Skeletal muscle tissue (tissue), 4 donors: ENCODE measurements around the gene RPS6KL1. TPM values are rescaled to one million over a fixed set of nuclear protein-coding genes. Genes with fewer than 3 reads are reported as not detected.

Experiments used
- H3K27ac ChIP-seq: one replicate; pipeline ENCODE4 v1.7.0; 2013; ENCODE audit warnings: mild to moderate bottlenecking, low read depth, low read length, inconsistent platforms
- H3K27me3 ChIP-seq, 3 donors: one replicate each; pipeline ENCODE4 v1.7.0; 2013; ENCODE audit warnings: low read length in 3 of 3; ENCODE audit not compliant: control insufficient read depth in 3 of 3, insufficient read depth in 3 of 3
- H3K36me3 ChIP-seq, 3 donors: one replicate each; pipeline ENCODE4 v1.7.0; 2013; ENCODE audit warnings: low read length in 3 of 3; ENCODE audit not compliant: control insufficient read depth in 3 of 3, insufficient read depth in 3 of 3
- H3K4me1 ChIP-seq, 3 donors: one replicate each; pipeline ENCODE4 v1.7.0; 2013; ENCODE audit warnings: low read length in 3 of 3, mild to moderate bottlenecking in 3 of 3; ENCODE audit not compliant: control insufficient read depth in 3 of 3, insufficient read depth in 3 of 3
- H3K4me3 ChIP-seq, 3 donors: one replicate each; pipeline ENCODE4 v1.7.0; 2013; ENCODE audit warnings: low read length in 3 of 3
- H3K9ac ChIP-seq, 3 donors: one replicate each; pipeline ENCODE4 v1.7.0; 2013; ENCODE audit warnings: low read length in 3 of 3, mild to moderate bottlenecking in 3 of 3, moderate library complexity in 2 of 3, low read depth in 1 of 3
- H3K9me3 ChIP-seq, 3 donors: one replicate each; pipeline ENCODE4 v1.7.0; 2013; ENCODE audit warnings: low read length in 3 of 3; ENCODE audit not compliant: control insufficient read depth in 3 of 3
- total RNA-seq: library from RNA; depleted of rRNA; stranded (reverse); fragments of >200 nt; gene quantifications from one replicate; pipeline ENCODE4 v1.2.3, GENCODE V29; 2014
- donor health status: Osteomylitis.

The RPS6KL1 gene
- total RNA-seq: 3.1 TPM

DNA sequence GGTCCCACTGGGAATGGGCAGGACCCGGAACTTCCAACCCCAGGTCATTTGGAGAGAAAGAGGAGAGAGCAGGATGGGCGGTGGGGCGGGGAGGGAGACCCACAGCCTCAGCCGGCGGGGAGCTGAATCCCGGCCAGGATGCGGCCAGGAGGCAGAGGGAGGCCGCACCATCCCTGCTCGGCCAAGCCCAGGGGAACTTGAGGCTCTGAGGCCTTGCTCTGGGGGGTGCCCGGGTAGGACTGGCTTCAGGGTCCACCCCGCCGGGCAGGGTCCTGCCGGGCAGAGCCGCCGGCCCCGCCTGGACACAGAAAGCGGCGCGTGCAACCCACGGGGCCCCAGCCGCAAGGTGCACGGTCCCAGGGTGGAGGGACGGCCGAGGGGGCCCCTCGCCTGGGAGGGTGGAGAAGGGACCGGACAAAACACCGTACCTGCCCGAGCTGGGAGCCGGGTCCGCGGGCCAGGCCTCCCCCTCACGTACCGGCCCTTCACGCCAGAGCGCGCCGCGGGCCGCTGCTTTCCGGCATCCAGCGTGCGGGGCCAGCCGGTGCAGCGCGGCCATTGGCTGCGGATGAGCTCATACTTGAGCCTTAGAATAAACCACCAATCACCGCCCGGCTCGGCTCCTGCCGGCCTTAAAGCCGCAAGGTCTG, at the start of gene RPS6KL1:
TSS of gene RPS6KL1 (minus strand) at position 509 of the 650 bp plus-strand sequence. CDS start 1,719 bp downstream, outside the sequence.
- Histone ChIP-seq H3K9me3 (no peaks in the 10 kb centered on the region), H3K27ac (peak within 1 kb of the TSS; percentile 73), H3K36me3 (peaks cover 5 to 10% (median 8%) of the 10 kb centered on the region in 3 donors), H3K9ac (peak within 1 kb of the TSS; percentile 79 to 91 (median 86)), H3K4me1 (peaks cover 16 to 23% (median 17%) of the 10 kb centered on the region in 3 donors), H3K27me3 (no peaks in the 10 kb centered on the region), H3K4me3 (peak within 1 kb of the TSS; percentile 68 to 81 (median 81))

- Histone ChIP-seq H3K27ac (no peak overlapping the region), H3K4me1 (peaks cover 17 to 22% (median 17%) of the 10 kb centered on the region in 3 donors), H3K36me3 (no peaks in the 10 kb centered on the region), H3K9ac (no peak overlapping the region), H3K9me3 (no peaks in the 10 kb centered on the region), H3K4me3 (no peak overlapping the region), H3K27me3 (no peaks in the 10 kb centered on the region)
Observed at GRCh38 chr14:74968811-74969210, 45.8 kb upstream of the RPS6KL1 start.

GRCh38 chr14:74965486-74966153, 42.6 kb upstream of the RPS6KL1 start:
- H3K9ac ChIP-seq: no peak overlapping the region
- H3K27ac ChIP-seq: no peak overlapping the region
- no peaks in the 10 kb centered on the region for H3K9me3 ChIP-seq

GRCh38 chr14:74964787-74965485, 41.9 kb upstream of the RPS6KL1 start:
- Histone ChIP-seq H3K9ac (no peak overlapping the region), H3K4me3 (no peak overlapping the region), H3K4me1 (peaks cover 12 to 22% (median 16%) of the 10 kb centered on the region in 3 donors), H3K27ac (no peak overlapping the region), H3K27me3 (no peaks in the 10 kb centered on the region), H3K9me3 (no peaks in the 10 kb centered on the region), H3K36me3 (no peaks in the 10 kb centered on the region)

More at GRCh38 chr14:74965486-74966153, 42.6 kb upstream of the RPS6KL1 start:
- no peaks in the 10 kb centered on the region for H3K27me3 ChIP-seq
- peaks cover 12 to 22% (median 16%) of the 10 kb centered on the region in 3 donors for H3K4me1 ChIP-seq
- no peaks in the 10 kb centered on the region for H3K36me3 ChIP-seq
- H3K4me3 ChIP-seq: no peak overlapping the region

DNA sequence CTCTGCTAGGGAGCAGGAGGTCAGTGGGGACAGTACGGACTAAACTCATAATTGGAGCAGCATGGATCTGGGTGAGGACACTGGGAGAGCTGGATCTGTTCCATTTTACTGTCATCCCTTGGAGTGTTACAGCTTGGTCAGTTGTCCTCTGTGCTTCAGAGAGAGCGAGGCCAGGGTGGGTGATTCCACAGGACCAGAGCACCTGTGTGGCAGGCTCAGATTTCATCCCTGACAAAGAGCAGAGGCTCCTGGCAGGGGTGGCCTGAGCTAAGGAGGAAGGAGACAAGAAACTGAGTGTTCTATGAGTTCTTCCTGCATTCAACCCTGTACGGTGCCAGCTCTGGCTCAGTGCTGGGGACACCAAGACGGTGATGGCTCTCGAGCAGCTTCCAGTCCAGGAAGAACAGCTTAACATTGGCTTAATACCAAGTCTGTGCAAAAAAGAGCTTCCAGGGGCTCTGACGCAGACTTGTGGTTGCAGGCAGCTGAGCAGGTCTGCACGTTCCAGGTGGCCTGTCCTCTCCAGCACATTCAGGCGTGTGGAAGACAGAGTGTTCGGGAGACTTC, 40.7 kb upstream of the RPS6KL1 start:
- H3K27ac ChIP-seq: peak overlapping the region; percentile 23
- no peaks in the 10 kb centered on the region for H3K27me3 ChIP-seq
- H3K4me3 ChIP-seq: peak overlapping the region in 1 of 3 donors; percentile 54

GRCh38 chr14:74963178-74963704, 40.2 kb upstream of the RPS6KL1 start:
- Histone ChIP-seq H3K36me3 (no peaks in the 10 kb centered on the region), H3K27me3 (no peaks in the 10 kb centered on the region), H3K9ac (peak overlapping the region in 1 of 3 donors; percentile 50), H3K9me3 (no peaks in the 10 kb centered on the region), H3K4me3 (peak overlapping the region in 1 of 3 donors; percentile 49), H3K4me1 (peaks cover 12 to 22% (median 16%) of the 10 kb centered on the region in 3 donors), H3K27ac (no peak overlapping the region)

More for the DNA sequence above, 40.7 kb upstream of the RPS6KL1 start:
- Histone ChIP-seq H3K9ac (peak overlapping the region in 1 of 3 donors; percentile 50), H3K4me1 (peaks cover 12 to 22% (median 16%) of the 10 kb centered on the region in 3 donors), H3K36me3 (no peaks in the 10 kb centered on the region), H3K9me3 (no peaks in the 10 kb centered on the region)

DNA sequence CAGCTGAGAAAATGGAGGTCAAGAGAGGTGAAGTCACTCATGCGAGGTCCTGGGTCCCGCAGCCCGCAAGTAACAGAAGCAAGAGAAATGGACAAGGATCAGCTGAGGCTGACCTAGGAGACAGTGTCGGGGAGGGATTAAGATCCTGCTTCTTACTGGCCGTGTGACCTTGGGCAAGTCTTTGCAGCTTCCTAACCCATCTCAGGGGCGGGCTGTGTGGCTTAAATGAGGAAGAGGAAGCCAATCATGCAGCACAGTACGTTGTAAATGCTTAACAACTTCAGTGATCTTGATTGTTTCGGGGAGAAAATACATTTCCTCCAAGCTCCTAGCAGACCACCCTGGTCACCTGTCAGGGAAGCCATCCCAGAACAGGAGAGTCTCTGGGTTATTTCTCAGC, 39.4 kb upstream of the RPS6KL1 start:
- Histone ChIP-seq H3K9me3 (no peaks in the 10 kb centered on the region), H3K27ac (no peak overlapping the region), H3K4me3 (no peak overlapping the region), H3K9ac (no peak overlapping the region), H3K27me3 (no peaks in the 10 kb centered on the region), H3K36me3 (no peaks in the 10 kb centered on the region), H3K4me1 (peaks cover 12 to 22% (median 16%) of the 10 kb centered on the region in 3 donors)

GRCh38 chr14:74962046-74962445, 39.0 kb upstream of the RPS6KL1 start:
- no peaks in the 10 kb centered on the region for H3K36me3 ChIP-seq
- H3K4me3 ChIP-seq: no peak overlapping the region
- H3K9ac ChIP-seq: no peak overlapping the region
- no peak overlapping the region for H3K27ac ChIP-seq
- H3K27me3 ChIP-seq: no peaks in the 10 kb centered on the region
- no peaks in the 10 kb centered on the region for H3K9me3 ChIP-seq
- H3K4me1 ChIP-seq: peaks cover 12 to 22% (median 16%) of the 10 kb centered on the region in 3 donors

DNA sequence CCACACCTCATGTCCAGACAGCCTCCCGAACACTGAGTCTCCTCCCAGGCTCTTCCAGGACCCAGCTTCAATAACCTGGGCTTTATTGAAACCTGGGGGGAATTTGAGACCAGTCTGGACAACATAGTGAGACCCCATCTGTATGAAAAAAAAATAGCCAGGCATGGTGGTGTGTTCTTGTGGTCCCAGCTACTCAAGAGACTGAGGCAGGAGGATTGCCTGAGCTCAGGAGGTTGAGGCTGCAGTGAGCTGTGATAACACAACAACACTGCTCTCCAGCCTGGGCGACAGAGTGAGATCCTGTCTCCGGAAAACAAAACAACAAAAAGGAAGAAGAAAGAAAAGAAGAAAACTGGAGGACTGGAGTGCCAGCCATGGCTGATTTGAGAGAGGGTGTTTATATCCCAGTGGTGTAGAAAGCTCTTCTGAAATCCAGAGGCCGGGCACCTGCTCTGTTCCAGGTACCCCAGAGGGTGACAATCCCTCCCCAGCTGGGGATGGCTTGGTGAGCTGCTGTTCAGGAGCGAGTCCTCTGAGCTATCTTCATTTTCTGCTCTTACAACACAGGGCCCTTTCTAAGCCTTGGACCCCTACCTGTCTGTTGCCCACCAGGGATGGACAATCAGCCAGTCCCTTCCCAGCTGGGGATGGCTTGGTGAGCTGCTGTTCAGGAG, 38.3 kb upstream of the RPS6KL1 start:
- H3K4me1 ChIP-seq: peaks cover 12 to 22% (median 16%) of the 10 kb centered on the region in 3 donors
- no peak overlapping the region for H3K4me3 ChIP-seq
- no peak overlapping the region for H3K27ac ChIP-seq

More for the DNA sequence above, 38.3 kb upstream of the RPS6KL1 start:
- no peaks in the 10 kb centered on the region for H3K9me3 ChIP-seq
- no peaks in the 10 kb centered on the region for H3K27me3 ChIP-seq
- no peaks in the 10 kb centered on the region for H3K36me3 ChIP-seq
- no peak overlapping the region for H3K9ac ChIP-seq
